HepG2 (cell line): Measurements from ENCODE around the gene TDRD3. TPM values are rescaled to one million over a fixed set of nuclear protein-coding genes. Genes with fewer than 3 reads are reported as not detected.
"Not testable (repeated sequence)": the region's sequence is repeated elsewhere in the genome, so short reads cannot be mapped to it uniquely, and the experiment has no call there.

Experiments
- ATAC-seq: fragments of 200-7000 bp; cut with Tn5 transposase; 3 replicates; pipeline ENCODE4 v1.9.1; 2020; ENCODE audit warnings: mild to moderate bottlenecking, moderate library complexity
- BruUV-seq: library from RNA; stranded (reverse); fragments of 400-500 nt; replicated peaks from 2 replicates; lab custom pipeline; 2021; lab: Mats Ljungman, UMichigan
- CTCF ChIA-PET: fragments of 300-600 bp; formaldehyde crosslinking; extraction: SDS; loops from one replicate; lab custom pipeline; 2021; ENCODE audit warnings: low total read pairs, inconsistent platforms, low intra/inter-chr PET ratio; lab: Yijun Ruan, JAX
- POLR2A ChIA-PET: fragments of 350-600 bp; sonication (Branson Sonifier 250); formaldehyde crosslinking; loops from one replicate; lab custom pipeline; 2020; ENCODE audit warnings: antibody characterized with exemption, inconsistent platforms; lab: Yijun Ruan, JAX
- DNase-seq: peaks from one replicate; pipeline ENCODE4 v3.0.0-alpha.2; 2015; ENCODE audit warnings: low spot score
- FAIRE-seq: peaks from 3 replicates; lab custom pipeline; 2011; peaks lifted over from hg19 to GRCh38; lab: Jason Lieb, UNC
- H2AFZ ChIP-seq: one replicate; pipeline ENCODE4 v1.6.1; 2011; ENCODE audit warnings: low read length, inconsistent platforms
- H3K27ac ChIP-seq: fragments of 300-600 bp; 3 replicates; pipeline ENCODE4 v1.8.0; 2011; ENCODE audit warnings: mixed run types, mild to moderate bottlenecking, mixed read lengths, low read length, inconsistent platforms; ENCODE audit not compliant: insufficient read depth; ENCODE audit errors: extremely low read length
- H3K27me3 ChIP-seq, 2 experiments: fragments of 200-600 bp in 1 of 2; 2 replicates in 1 of 2; 3 replicates in 1 of 2; pipeline versions ENCODE4 v1.6.0 to v1.8.0; 2011; ENCODE audit warnings: low read length in 2 of 2, mild to moderate bottlenecking in 2 of 2, moderate library complexity in 2 of 2, inconsistent platforms in 1 of 2; ENCODE audit not compliant: insufficient read depth in 2 of 2, control insufficient read depth in 1 of 2
- H3K36me3 ChIP-seq, 2 experiments: fragments of 200-600 bp in 1 of 2; replicated peaks in 1 of 2; 2 replicates in 1 of 2; 3 replicates in 1 of 2; pipeline versions ENCODE4 v1.5.1 to v1.8.0; 2011; ENCODE audit warnings: low read length in 2 of 2, inconsistent platforms in 1 of 2; ENCODE audit not compliant: insufficient read depth in 2 of 2, control insufficient read depth in 1 of 2
- H3K4me1 ChIP-seq: 2 replicates; pipeline ENCODE4 v1.5.1; 2012; ENCODE audit warnings: low read length, inconsistent platforms; ENCODE audit not compliant: insufficient read depth
- H3K4me2 ChIP-seq: 2 replicates; pipeline ENCODE4 v1.6.0; 2011; ENCODE audit warnings: low read depth, low read length, inconsistent platforms
- H3K4me3 ChIP-seq, 3 experiments: fragments of 200-600 bp in 1 of 3; sonication (generic), shearing (Covaris generic) in 1 of 3; replicated peaks in 1 of 3; 2 replicates each; pipeline ENCODE4 v1.5.1; 2011 to 2016; ENCODE audit warnings: low read length in 3 of 3, inconsistent platforms in 2 of 3, low read depth in 2 of 3, mild to moderate bottlenecking in 2 of 3, control low read depth in 1 of 3, mixed read lengths in 1 of 3; ENCODE audit not compliant: insufficient read depth in 1 of 3
- H3K79me2 ChIP-seq: one replicate; pipeline ENCODE4 v1.6.1; 2011; ENCODE audit warnings: low read length, inconsistent platforms; ENCODE audit not compliant: insufficient read depth
- H3K9ac ChIP-seq: 2 replicates; pipeline ENCODE4 v1.6.0; 2011; ENCODE audit warnings: mild to moderate bottlenecking, low read depth, low read length, inconsistent platforms; ENCODE audit not compliant: insufficient read depth
- H3K9me3 ChIP-seq: 2 replicates; pipeline ENCODE4 v1.5.1; 2012; ENCODE audit warnings: mild to moderate bottlenecking, low read length
- H4K20me1 ChIP-seq: 2 replicates; pipeline ENCODE4 v1.6.0; 2011; ENCODE audit warnings: inconsistent platforms, mild to moderate bottlenecking, low read length, moderate library complexity; ENCODE audit not compliant: insufficient read depth
- CBX1 ChIP-seq: IDR thresholded peaks from one replicate; pipeline ENCODE4 v1.6.1; 2016; ENCODE audit warnings: antibody characterized with exemption, low read depth
- HNRNPL ChIP-seq: fragments of 200-400 bp; formaldehyde crosslinking; IDR thresholded peaks from 2 replicates; pipeline ENCODE4 v1.6.1; 2017; ENCODE audit warnings: mild to moderate bottlenecking, low read depth, low read length
- IRF1 ChIP-seq: sonication (generic); formaldehyde crosslinking; IDR thresholded peaks from 2 replicates; pipeline ENCODE4 v1.4.0; 2020; ENCODE audit warnings: low read depth, mild to moderate bottlenecking, missing genetic modification reagents
- ZMAT3 ChIP-seq: sonication (generic); formaldehyde crosslinking; conservative IDR thresholded peaks from 2 replicates; pipeline ENCODE4 v1.7.0; 2021; ENCODE audit warnings: missing genetic modification reagents
- ZNF276 ChIP-seq: sonication (generic); formaldehyde crosslinking; IDR thresholded peaks from 2 replicates; pipeline ENCODE4 v1.4.0; 2020; ENCODE audit warnings: mild to moderate bottlenecking, low read depth, missing genetic modification reagents
- ZNF335 ChIP-seq: sonication (generic); formaldehyde crosslinking; IDR thresholded peaks from 2 replicates; pipeline ENCODE4 v1.4.0; 2020; ENCODE audit warnings: missing genetic modification reagents
- ZNF383 ChIP-seq: sonication (generic); formaldehyde crosslinking; IDR thresholded peaks from 2 replicates; pipeline ENCODE4 v1.4.0; 2020; ENCODE audit warnings: missing genetic modification reagents, mild to moderate bottlenecking, borderline replicate concordance
- ZNF513 ChIP-seq: sonication (generic); formaldehyde crosslinking; conservative IDR thresholded peaks from 2 replicates; pipeline ENCODE4 v1.5.0; 2020; ENCODE audit warnings: missing genetic modification reagents
- ZNF557 ChIP-seq: sonication (generic); formaldehyde crosslinking; IDR thresholded peaks from 2 replicates; pipeline ENCODE4 v1.4.0; 2020; ENCODE audit warnings: missing genetic modification reagents
- ZNF782 ChIP-seq: sonication (generic); formaldehyde crosslinking; IDR thresholded peaks from 2 replicates; pipeline ENCODE4 v1.4.0; 2020; ENCODE audit warnings: missing genetic modification reagents, mild to moderate bottlenecking, borderline replicate concordance
- WGBS: methylation state at CpG from one replicate; pipeline ENCODE4 v1.1.6; 2017; ENCODE audit warnings: low lambda C conversion rate; 5-methylcytosine and 5-hydroxymethylcytosine counted together
- in situ Hi-C: cut with HindIII; loops from 2 replicates; pipeline ENCODE4 v1.10.0; 2017; ENCODE audit warnings: low pct_unique_long_range_greater_than_20kb; ENCODE audit not compliant: extremely low pct_ligation_motif_present
- intact Hi-C: fragments of 100-400 bp; cut with micrococcal nuclease; formaldehyde crosslinking; loops from one replicate; pipeline ENCODE4 v1.10.0; 2022; ENCODE audit not compliant: unreplicated experiment
- polyA plus RNA-seq, 8 experiments: library from polyadenylated mRNA; depleted of rRNA in 3 of 8; stranded (reverse) in 7 of 8; unstranded in 1 of 8; fragments of >200 nt; fragmentation: Illumina TruSeq in 4 of 8; extraction: Trizol in 4 of 8; gene quantifications; 2 replicates each; pipeline versions ENCODE4 v1.2.1 to v1.2.3, GENCODE V29; 2011 to 2016; ENCODE audit warnings: low read depth in 4 of 8, missing spikeins in 1 of 8, mixed read lengths in 1 of 8; ENCODE audit not compliant: insufficient read depth in 1 of 8
- total RNA-seq, 5 experiments: library from RNA; depleted of rRNA; stranded (reverse); fragments of >200 nt; fragmentation: Illumina TruSeq; extraction: Trizol; gene quantifications; 2 replicates each; pipeline ENCODE4 v1.2.3, GENCODE V29; 2016; ENCODE audit warnings: low read depth in 1 of 5

Gene TDRD3
- total and polyA plus RNA-seq, 2 of the 13 experiments (the other 11 are each of a cell fraction or from before 2014, with no cell fraction given), result 4.7 to 11.8 TPM

GRCh38 chr13:60379282-60379681, 17.7 kb upstream of the TDRD3 start:
- CTCF ChIA-PET, H3K27ac ChIP-seq, DNase-seq, intact Hi-C loops, H3K36me3 ChIP-seq, POLR2A ChIA-PET, H3K27me3 ChIP-seq, H4K20me1 ChIP-seq, H2AFZ ChIP-seq, ATAC-seq, H3K4me3 ChIP-seq, BruUV-seq, H3K79me2 ChIP-seq, H3K4me2 ChIP-seq, H3K9me3 ChIP-seq, in situ Hi-C loops, FAIRE-seq, H3K9ac ChIP-seq, H3K4me1 ChIP-seq: not testable (repeated sequence)
- WGBS, result 0% methylated on average over 3 of the region's 3 CpGs

- FAIRE-seq (no peak), ATAC-seq (peak; percentile 92), DNase-seq (no peak)
- 19% methylated on average over 3 of the region's 3 CpGs for WGBS
- Histone ChIP-seq H3K27ac (no peak overlapping the region), H3K27me3 (peaks cover 0 to 8% of the 10 kb centered on the region in 2 experiments; a peak in 2 of 5 replicates), H3K4me1 (no peaks in the 10 kb centered on the region), H3K4me2 (no peak overlapping the region), H3K4me3 (no peak overlapping the region), H3K79me2 (no peaks in the 10 kb centered on the region), H4K20me1 (no peaks in the 10 kb centered on the region), H3K36me3 (no peaks in the 10 kb centered on the region), H2AFZ (no peak overlapping the region), H3K9me3 (no peaks in the 10 kb centered on the region), H3K9ac (no peak overlapping the region)
- ChIA-PET CTCF (no interaction called here), POLR2A (no interaction called here)
- in situ Hi-C loops (no loop called here), intact Hi-C loops (no loop called here)
- BruUV-seq, result no TSS peak
- TF ChIP-seq CBX1, result no peak
- TF ChIP-seq ZNF557, result no peak
- TF ChIP-seq ZNF276 (CRISPR knock-in tag), result no peak
- no peak for TF ChIP-seq ZNF383 (CRISPR knock-in tag)
- no peak for TF ChIP-seq ZNF782
- no peak for TF ChIP-seq HNRNPL
- no peak for TF ChIP-seq IRF1 (CRISPR knock-in tag)
- TF ChIP-seq ZMAT3 (CRISPR knock-in tag), result no peak
- no peak for TF ChIP-seq ZNF513 (CRISPR knock-in tag)
- no peak for TF ChIP-seq ZNF335 (CRISPR knock-in tag)
Measured at GRCh38 chr13:60379837-60380565, 17.0 kb upstream of the TDRD3 start.
